SK-N-SH (cell line): ENCODE measurements around the gene CPEB3. TPM values are rescaled to one million over a fixed set of nuclear protein-coding genes. Genes with fewer than 3 reads are reported as not detected.
A peak's percentile ranks its signal among the peaks of the same experiment; 100 is the strongest.

Source experiments
- CTCF ChIA-PET: fragments of 300-600, 350-600 bp; formaldehyde crosslinking; extraction: SDS; loops from one replicate; lab custom pipeline; 2021; lab: Yijun Ruan, JAX
- POLR2A ChIA-PET: fragments of 350-600 bp; sonication (Branson Sonifier 250); formaldehyde crosslinking; extraction: SDS; loops from one replicate; lab custom pipeline; 2020; ENCODE audit warnings: antibody characterized with exemption, inconsistent platforms; lab: Yijun Ruan, JAX
- DNase-seq: peaks from one replicate; pipeline ENCODE4 v3.0.0; 2012
- H2AFZ ChIP-seq: fragments of 200-600 bp; sonication (generic); 2 replicates; pipeline ENCODE4 v1.8.1; 2016; ENCODE audit warnings: antibody characterized with exemption, mild to moderate bottlenecking, low read depth
- H3F3A ChIP-seq: fragments of 200-600 bp; sonication (generic); replicated peaks from 2 replicates; pipeline ENCODE3; 2016; ENCODE audit warnings: antibody characterized with exemption, mild to moderate bottlenecking; ENCODE audit not compliant: insufficient read depth
- H3K27ac ChIP-seq, 2 experiments: fragments of 200-500 bp in 1 of 2; fragments of 200-600 bp in 1 of 2; sonication (Bioruptor generic) in 1 of 2; sonication (generic), shearing (Covaris generic) in 1 of 2; 2 replicates each; pipeline versions ENCODE4 v1.5.1 to v1.6.1; 2014 to 2016; ENCODE audit warnings: low read depth in 2 of 2, inconsistent platforms in 1 of 2, low read length in 1 of 2, mild to moderate bottlenecking in 1 of 2, mixed read lengths in 1 of 2
- H3K27me3 ChIP-seq: fragments of 200-600 bp; sonication (generic), shearing (Covaris generic); 2 replicates; pipeline ENCODE4 v1.6.1; 2016; ENCODE audit warnings: mixed run types; ENCODE audit not compliant: insufficient read depth
- H3K36me3 ChIP-seq, 2 experiments: fragments of 200-500 bp in 1 of 2; fragments of 200-600 bp in 1 of 2; sonication (Bioruptor generic) in 1 of 2; sonication (generic) in 1 of 2; replicated peaks in 1 of 2; 2 replicates each; pipeline versions ENCODE3 to v1.5.1; 2014 to 2016; ENCODE audit warnings: low read length in 1 of 2, mild to moderate bottlenecking in 1 of 2; ENCODE audit not compliant: insufficient read depth in 2 of 2, control insufficient read depth in 1 of 2
- H3K4me1 ChIP-seq, 2 experiments: fragments of 200-500 bp in 1 of 2; fragments of 200-600 bp in 1 of 2; sonication (Bioruptor generic) in 1 of 2; sonication (generic), shearing (Covaris generic) in 1 of 2; 2 replicates each; pipeline versions ENCODE4 v1.5.1 to v1.6.1; 2014 to 2016; ENCODE audit warnings: low read depth in 1 of 2, low read length in 1 of 2, mixed run types in 1 of 2; ENCODE audit not compliant: insufficient read depth in 2 of 2, control insufficient read depth in 1 of 2
- H3K4me2 ChIP-seq: fragments of 200-600 bp; sonication (generic), shearing (Covaris generic); 2 replicates; pipeline ENCODE4 v1.6.1; 2017; ENCODE audit warnings: mixed run types
- H3K4me3 ChIP-seq, 2 experiments: fragments of 200-500 bp in 1 of 2; fragments of 200-600 bp in 1 of 2; sonication (Bioruptor generic) in 1 of 2; sonication (generic), shearing (Covaris generic) in 1 of 2; 2 replicates each; pipeline versions ENCODE4 v1.5.1 to v1.8.1; 2014 to 2016; ENCODE audit warnings: low read depth in 2 of 2, inconsistent platforms in 1 of 2, low read length in 1 of 2, mild to moderate bottlenecking in 1 of 2, mixed read lengths in 1 of 2, moderate library complexity in 1 of 2
- H3K79me2 ChIP-seq: fragments of 200-600 bp; sonication (generic); 2 replicates; pipeline ENCODE4 v1.8.1; 2017; ENCODE audit warnings: mild to moderate bottlenecking; ENCODE audit not compliant: insufficient read depth
- H3K9ac ChIP-seq: fragments of 200-600 bp; sonication (generic); 2 replicates; pipeline ENCODE4 v1.6.1; 2017; ENCODE audit warnings: mixed run types
- H3K9me2 ChIP-seq: fragments of 200-600 bp; sonication (generic); 2 replicates; pipeline ENCODE4 v1.6.1; 2017; ENCODE audit warnings: mixed run types
- H3K9me3 ChIP-seq: fragments of 200-600 bp; sonication (generic); 2 replicates; pipeline ENCODE4 v1.6.1; 2017; ENCODE audit warnings: mixed run types, mild to moderate bottlenecking, moderate library complexity
- H4K20me1 ChIP-seq: fragments of 200-600 bp; sonication (generic); 2 replicates; pipeline ENCODE4 v1.6.1; 2017; ENCODE audit warnings: mild to moderate bottlenecking, mixed run types; ENCODE audit not compliant: insufficient read depth
- FOSL2 ChIP-seq: IDR thresholded peaks from 2 replicates; pipeline ENCODE4 v1.4.0; 2012; ENCODE audit warnings: low read depth, mild to moderate bottlenecking, moderate library complexity, borderline replicate concordance
- FOXJ3 ChIP-seq: sonication (generic); formaldehyde crosslinking; IDR thresholded peaks from 2 replicates; pipeline ENCODE4 v1.5.1; 2020; ENCODE audit warnings: mild to moderate bottlenecking, missing genetic modification reagents
- FOXM1 ChIP-seq: IDR thresholded peaks from 2 replicates; pipeline ENCODE4 v1.4.0; 2012; ENCODE audit warnings: low read depth, mild to moderate bottlenecking
- GABPA ChIP-seq: IDR thresholded peaks from 2 replicates; pipeline ENCODE4 v1.4.0; 2012; ENCODE audit warnings: low read depth, mild to moderate bottlenecking
- JUND ChIP-seq: IDR thresholded peaks from 2 replicates; pipeline ENCODE4 v1.4.0; 2012
- NFIC ChIP-seq: IDR thresholded peaks from 2 replicates; pipeline ENCODE4 v1.4.0; 2012; ENCODE audit warnings: borderline replicate concordance
- RAD21 ChIP-seq: IDR thresholded peaks from 2 replicates; pipeline ENCODE4 v1.6.1; 2012; ENCODE audit warnings: mild to moderate bottlenecking, low read length
- RXRA ChIP-seq: IDR thresholded peaks from 2 replicates; pipeline ENCODE4 v1.4.0; 2012; ENCODE audit warnings: low read depth, mild to moderate bottlenecking, borderline replicate concordance
- TAF1 ChIP-seq: IDR thresholded peaks from 2 replicates; pipeline ENCODE4 v1.6.1; 2012; ENCODE audit warnings: low read depth, mild to moderate bottlenecking, low read length, moderate library complexity, borderline replicate concordance
- TEAD4 ChIP-seq: IDR thresholded peaks from 2 replicates; pipeline ENCODE4 v1.4.0; 2012; ENCODE audit warnings: mild to moderate bottlenecking, borderline replicate concordance; ENCODE audit not compliant: insufficient read depth
- YY1 ChIP-seq: IDR thresholded peaks from 2 replicates; pipeline ENCODE4 v1.4.0; 2012; ENCODE audit warnings: low read depth, mild to moderate bottlenecking
- WGBS: methylation state at CpG from one replicate; pipeline ENCODE4 v1.1.6; 2017; ENCODE audit warnings: low lambda C conversion rate; 5-methylcytosine and 5-hydroxymethylcytosine counted together
- polyA plus RNA-seq, 3 experiments: library from polyadenylated mRNA; depleted of rRNA; stranded (reverse); fragments of >200 nt; gene quantifications; 2 replicates each; pipeline ENCODE4 v1.2.3, GENCODE V29; 2012
- TF ChIP-seq, protein P1 (sequence below): fragments of 200-600 bp; sonication (generic); IDR thresholded peaks from 2 replicates; pipeline ENCODE4 v1.6.1; 2017; ENCODE audit warnings: antibody characterized with exemption, mild to moderate bottlenecking, moderate library complexity
- TF ChIP-seq, protein P2 (sequence below): fragments of 150-350 bp; IDR thresholded peaks from 2 replicates; pipeline ENCODE4 v1.6.1; 2017; ENCODE audit warnings: antibody characterized with exemption, low read length, low read depth, borderline replicate concordance
- TF ChIP-seq, protein P3 (sequence below): IDR thresholded peaks from 2 replicates; pipeline ENCODE4; 2012
- TF ChIP-seq, protein P4 (sequence below): IDR thresholded peaks from 2 replicates; pipeline ENCODE4 v1.6.1; 2012; ENCODE audit warnings: mild to moderate bottlenecking, low read depth, low read length, moderate library complexity
- TF ChIP-seq, protein P5 (sequence below): IDR thresholded peaks from 2 replicates; pipeline ENCODE4 v1.4.0; 2012; ENCODE audit warnings: low read depth, borderline replicate concordance

The CPEB3 gene
- polyA plus RNA-seq, 1 of the 3 experiments (the other 2 are of a cell fraction) = 0.36 TPM

DNA sequence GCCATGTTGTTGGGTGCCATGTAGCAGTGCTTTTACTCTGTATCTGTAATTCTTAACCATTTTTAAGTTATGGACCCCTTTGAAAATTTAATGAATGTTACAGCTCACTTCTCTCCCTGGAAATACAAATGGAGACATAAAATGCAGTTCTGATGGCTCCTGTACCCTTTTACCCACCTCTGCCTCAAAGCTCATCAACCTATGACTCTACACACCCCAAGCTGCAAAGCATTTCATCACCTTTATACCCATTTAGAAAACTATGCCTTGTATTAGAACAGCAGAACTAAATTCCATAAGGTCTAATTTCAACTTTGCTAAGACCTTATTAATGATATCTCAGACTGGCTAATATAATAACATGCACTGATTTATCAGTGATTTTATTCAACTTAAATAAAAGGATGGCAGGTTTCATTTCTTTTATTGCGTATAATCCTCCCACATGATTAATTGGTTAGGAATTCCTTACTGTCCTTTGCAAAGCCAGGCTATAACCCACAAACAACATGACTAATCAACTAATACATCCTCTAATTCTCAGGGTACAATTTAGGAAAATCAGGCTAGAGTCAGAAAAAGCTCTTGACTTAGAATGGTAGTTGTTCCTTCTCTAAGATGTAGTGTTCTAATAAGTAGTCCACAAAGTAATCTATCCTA is 68.1 kb downstream of the CPEB3 start:
- Histone ChIP-seq H3K4me2 (peak overlapping the region; percentile 2; the same call in 1 of the 2 replicates), H3K79me2 (no peaks in the 10 kb centered on the region; the same call in 1 of the 2 replicates), H3K4me3 (no peak overlapping the region), H2AFZ (no peak overlapping the region), H4K20me1 (no peaks in the 10 kb centered on the region)
- DNase-seq = no peak
- peak; percentile 15; the same call in 1 of the 2 replicates for TF ChIP-seq NFIC
- TF ChIP-seq, protein P1, sequence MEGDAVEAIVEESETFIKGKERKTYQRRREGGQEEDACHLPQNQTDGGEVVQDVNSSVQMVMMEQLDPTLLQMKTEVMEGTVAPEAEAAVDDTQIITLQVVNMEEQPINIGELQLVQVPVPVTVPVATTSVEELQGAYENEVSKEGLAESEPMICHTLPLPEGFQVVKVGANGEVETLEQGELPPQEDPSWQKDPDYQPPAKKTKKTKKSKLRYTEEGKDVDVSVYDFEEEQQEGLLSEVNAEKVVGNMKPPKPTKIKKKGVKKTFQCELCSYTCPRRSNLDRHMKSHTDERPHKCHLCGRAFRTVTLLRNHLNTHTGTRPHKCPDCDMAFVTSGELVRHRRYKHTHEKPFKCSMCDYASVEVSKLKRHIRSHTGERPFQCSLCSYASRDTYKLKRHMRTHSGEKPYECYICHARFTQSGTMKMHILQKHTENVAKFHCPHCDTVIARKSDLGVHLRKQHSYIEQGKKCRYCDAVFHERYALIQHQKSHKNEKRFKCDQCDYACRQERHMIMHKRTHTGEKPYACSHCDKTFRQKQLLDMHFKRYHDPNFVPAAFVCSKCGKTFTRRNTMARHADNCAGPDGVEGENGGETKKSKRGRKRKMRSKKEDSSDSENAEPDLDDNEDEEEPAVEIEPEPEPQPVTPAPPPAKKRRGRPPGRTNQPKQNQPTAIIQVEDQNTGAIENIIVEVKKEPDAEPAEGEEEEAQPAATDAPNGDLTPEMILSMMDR = no peak
- no peak for TF ChIP-seq FOXM1
- peak; percentile 35; the same call in 1 of the 2 replicates for TF ChIP-seq TEAD4
- peak; percentile 69 for TF ChIP-seq JUND
- no peak for TF ChIP-seq YY1
- TF ChIP-seq RXRA = no peak
- TF ChIP-seq, protein P2, sequence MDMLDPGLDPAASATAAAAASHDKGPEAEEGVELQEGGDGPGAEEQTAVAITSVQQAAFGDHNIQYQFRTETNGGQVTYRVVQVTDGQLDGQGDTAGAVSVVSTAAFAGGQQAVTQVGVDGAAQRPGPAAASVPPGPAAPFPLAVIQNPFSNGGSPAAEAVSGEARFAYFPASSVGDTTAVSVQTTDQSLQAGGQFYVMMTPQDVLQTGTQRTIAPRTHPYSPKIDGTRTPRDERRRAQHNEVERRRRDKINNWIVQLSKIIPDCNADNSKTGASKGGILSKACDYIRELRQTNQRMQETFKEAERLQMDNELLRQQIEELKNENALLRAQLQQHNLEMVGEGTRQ = no peak
- TF ChIP-seq RAD21 = no peak
- peak; percentile 77 for TF ChIP-seq FOSL2
- TF ChIP-seq, protein P3, sequence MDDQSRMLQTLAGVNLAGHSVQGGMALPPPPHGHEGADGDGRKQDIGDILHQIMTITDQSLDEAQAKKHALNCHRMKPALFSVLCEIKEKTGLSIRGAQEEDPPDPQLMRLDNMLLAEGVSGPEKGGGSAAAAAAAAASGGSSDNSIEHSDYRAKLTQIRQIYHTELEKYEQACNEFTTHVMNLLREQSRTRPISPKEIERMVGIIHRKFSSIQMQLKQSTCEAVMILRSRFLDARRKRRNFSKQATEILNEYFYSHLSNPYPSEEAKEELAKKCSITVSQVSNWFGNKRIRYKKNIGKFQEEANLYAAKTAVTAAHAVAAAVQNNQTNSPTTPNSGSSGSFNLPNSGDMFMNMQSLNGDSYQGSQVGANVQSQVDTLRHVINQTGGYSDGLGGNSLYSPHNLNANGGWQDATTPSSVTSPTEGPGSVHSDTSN = peak; percentile 38; the same call in 1 of the 2 replicates
- no peak for TF ChIP-seq FOXJ3 (CRISPR knock-in tag)
- no peak for TF ChIP-seq GABPA
- TF ChIP-seq TAF1 = no peak
- TF ChIP-seq, protein P4, sequence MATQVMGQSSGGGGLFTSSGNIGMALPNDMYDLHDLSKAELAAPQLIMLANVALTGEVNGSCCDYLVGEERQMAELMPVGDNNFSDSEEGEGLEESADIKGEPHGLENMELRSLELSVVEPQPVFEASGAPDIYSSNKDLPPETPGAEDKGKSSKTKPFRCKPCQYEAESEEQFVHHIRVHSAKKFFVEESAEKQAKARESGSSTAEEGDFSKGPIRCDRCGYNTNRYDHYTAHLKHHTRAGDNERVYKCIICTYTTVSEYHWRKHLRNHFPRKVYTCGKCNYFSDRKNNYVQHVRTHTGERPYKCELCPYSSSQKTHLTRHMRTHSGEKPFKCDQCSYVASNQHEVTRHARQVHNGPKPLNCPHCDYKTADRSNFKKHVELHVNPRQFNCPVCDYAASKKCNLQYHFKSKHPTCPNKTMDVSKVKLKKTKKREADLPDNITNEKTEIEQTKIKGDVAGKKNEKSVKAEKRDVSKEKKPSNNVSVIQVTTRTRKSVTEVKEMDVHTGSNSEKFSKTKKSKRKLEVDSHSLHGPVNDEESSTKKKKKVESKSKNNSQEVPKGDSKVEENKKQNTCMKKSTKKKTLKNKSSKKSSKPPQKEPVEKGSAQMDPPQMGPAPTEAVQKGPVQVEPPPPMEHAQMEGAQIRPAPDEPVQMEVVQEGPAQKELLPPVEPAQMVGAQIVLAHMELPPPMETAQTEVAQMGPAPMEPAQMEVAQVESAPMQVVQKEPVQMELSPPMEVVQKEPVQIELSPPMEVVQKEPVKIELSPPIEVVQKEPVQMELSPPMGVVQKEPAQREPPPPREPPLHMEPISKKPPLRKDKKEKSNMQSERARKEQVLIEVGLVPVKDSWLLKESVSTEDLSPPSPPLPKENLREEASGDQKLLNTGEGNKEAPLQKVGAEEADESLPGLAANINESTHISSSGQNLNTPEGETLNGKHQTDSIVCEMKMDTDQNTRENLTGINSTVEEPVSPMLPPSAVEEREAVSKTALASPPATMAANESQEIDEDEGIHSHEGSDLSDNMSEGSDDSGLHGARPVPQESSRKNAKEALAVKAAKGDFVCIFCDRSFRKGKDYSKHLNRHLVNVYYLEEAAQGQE = no peak
- TF ChIP-seq, protein P5, sequence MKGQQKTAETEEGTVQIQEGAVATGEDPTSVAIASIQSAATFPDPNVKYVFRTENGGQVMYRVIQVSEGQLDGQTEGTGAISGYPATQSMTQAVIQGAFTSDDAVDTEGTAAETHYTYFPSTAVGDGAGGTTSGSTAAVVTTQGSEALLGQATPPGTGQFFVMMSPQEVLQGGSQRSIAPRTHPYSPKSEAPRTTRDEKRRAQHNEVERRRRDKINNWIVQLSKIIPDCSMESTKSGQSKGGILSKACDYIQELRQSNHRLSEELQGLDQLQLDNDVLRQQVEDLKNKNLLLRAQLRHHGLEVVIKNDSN = no peak
- TF ChIP-seq, all 33 proteins: peak for 5
- ChIA-PET CTCF (interaction anchor here (0.7 kb wide), 1 partner anchor 740 kb away, joined by 3 read pairs; no protein-coding TSS in a partner anchor), POLR2A (no interaction called here)
- no peaks in the 10 kb centered on the region for H3K27me3 ChIP-seq
- H3K27ac ChIP-seq = peak overlapping the region in 1 of 2 experiments; percentile 54; a peak in 2 of 4 replicates
- no peak overlapping the region for H3K9ac ChIP-seq
- no peaks in the 10 kb centered on the region for H3K9me3 ChIP-seq
- H3F3A ChIP-seq = peaks cover 8% of the 10 kb centered on the region
- H3K4me1 ChIP-seq = no peaks in the 10 kb centered on the region
- no peaks in the 10 kb centered on the region for H3K9me2 ChIP-seq
- H3K36me3 ChIP-seq = peaks cover 0 to 5% of the 10 kb centered on the region in 2 experiments
- 34% methylated on average over 1 of the region's 1 CpG for WGBS
